Measurements from ENCODE around the gene TCEA2. TPM values are rescaled to one million over a fixed set of nuclear protein-coding genes. Genes with fewer than 3 reads are reported as not detected.
A peak's percentile ranks its signal among the peaks of the same experiment; 100 is the strongest.

TCEA2 gene
- total RNA-seq, 1 donor from 2014 or later, result 38.8 TPM

DNA sequence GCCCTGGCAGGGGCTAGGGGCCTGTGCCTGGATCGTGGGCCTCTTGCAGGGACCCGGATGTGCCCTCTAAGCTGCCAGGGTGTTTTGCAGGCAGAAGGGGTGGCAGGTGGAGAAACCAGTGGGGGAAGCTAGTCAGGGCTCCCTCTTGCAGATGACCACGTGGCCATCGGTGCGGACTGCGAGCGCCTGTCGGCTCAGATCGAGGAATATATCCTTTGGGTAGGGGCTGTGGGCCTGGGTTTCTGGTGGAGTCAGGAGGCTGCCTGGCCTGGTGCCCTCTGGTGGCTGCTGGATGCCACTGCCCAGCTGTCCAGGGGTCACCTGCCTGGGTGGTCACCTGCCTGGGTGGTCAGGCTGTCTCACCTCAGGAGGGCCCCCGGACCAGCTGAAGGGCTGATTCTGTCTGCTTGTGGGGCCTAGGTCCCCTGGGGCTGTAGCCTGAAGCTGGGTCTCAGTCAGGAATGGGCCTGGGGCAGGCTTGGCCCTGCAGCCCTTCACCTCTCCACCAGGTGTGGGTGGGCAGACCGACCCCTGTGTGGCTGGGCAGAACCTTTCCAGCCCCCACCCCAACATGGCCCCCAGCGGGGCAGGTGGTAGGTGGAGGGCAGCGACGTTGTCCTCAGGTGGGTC lies 6.7 kb downstream of the TCEA2 start:
- no peaks in the 10 kb centered on the region for H3K27me3 ChIP-seq (ENCODE audit: low read depth)
- H3K4me1 ChIP-seq, result peaks cover 12% of the 10 kb centered on the region
- H3K4me3 ChIP-seq, result no peak overlapping the region
- intact Hi-C loops (cut with DNase I), result no loop called here
- no peak overlapping the region for H3K27ac ChIP-seq
- H3K9me3 ChIP-seq, result no peaks in the 10 kb centered on the region
- peaks cover 30% of the 10 kb centered on the region for H3K36me3 ChIP-seq
- peak; percentile 63 for DNase-seq
- TF ChIP-seq, protein P1, sequence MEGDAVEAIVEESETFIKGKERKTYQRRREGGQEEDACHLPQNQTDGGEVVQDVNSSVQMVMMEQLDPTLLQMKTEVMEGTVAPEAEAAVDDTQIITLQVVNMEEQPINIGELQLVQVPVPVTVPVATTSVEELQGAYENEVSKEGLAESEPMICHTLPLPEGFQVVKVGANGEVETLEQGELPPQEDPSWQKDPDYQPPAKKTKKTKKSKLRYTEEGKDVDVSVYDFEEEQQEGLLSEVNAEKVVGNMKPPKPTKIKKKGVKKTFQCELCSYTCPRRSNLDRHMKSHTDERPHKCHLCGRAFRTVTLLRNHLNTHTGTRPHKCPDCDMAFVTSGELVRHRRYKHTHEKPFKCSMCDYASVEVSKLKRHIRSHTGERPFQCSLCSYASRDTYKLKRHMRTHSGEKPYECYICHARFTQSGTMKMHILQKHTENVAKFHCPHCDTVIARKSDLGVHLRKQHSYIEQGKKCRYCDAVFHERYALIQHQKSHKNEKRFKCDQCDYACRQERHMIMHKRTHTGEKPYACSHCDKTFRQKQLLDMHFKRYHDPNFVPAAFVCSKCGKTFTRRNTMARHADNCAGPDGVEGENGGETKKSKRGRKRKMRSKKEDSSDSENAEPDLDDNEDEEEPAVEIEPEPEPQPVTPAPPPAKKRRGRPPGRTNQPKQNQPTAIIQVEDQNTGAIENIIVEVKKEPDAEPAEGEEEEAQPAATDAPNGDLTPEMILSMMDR (IDR thresholded peaks at IDR 0.05), result peak; percentile 74
- peak in 1 of 2 donors; percentile 4 for ATAC-seq

DNA sequence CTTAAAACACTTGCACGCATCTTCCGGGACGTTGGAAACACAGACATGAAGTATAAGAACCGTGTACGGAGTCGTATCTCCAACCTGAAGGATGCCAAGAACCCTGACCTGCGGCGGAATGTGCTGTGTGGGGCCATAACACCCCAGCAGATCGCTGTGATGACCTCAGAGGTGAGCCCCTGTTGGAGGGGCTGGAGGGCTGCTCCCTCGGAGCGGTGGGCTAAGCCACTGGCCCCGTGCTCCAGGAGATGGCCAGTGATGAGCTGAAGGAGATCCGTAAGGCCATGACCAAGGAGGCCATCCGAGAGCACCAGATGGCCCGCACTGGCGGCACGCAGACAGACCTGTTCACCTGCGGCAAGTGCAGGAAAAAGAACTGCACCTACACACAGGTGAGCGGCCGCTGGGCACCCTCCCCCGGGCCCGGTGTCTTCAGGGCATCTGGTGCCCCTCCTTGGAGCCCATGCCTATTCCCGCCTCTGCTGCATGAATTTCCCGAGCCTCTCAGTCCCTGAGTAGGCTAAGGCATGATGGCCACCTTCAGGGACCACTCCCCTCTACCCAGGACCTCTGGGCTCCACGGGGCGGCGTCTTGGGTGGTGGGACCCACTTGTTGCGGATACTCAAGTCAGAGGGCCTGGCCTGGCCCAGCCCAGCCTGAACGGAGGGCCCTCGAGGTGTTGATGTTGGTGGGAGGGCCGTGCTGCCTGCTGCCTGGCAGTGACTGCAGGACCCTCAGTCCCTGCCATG lies 7.4 kb downstream of the TCEA2 start:
- Histone ChIP-seq H3K27ac (no peak overlapping the region), H3K4me3 (no peak overlapping the region), H3K9me3 (no peaks in the 10 kb centered on the region), H3K27me3 (ENCODE audit: low read depth) (no peaks in the 10 kb centered on the region), H3K36me3 (peaks cover 37% of the 10 kb centered on the region), H3K4me1 (peaks cover 12% of the 10 kb centered on the region)
- DNase-seq (peak; percentile 50), ATAC-seq (no peak)
- intact Hi-C loops (cut with DNase I), result no loop called here
- TF ChIP-seq, protein P1 (IDR thresholded peaks at IDR 0.05), result no peak

DNA sequence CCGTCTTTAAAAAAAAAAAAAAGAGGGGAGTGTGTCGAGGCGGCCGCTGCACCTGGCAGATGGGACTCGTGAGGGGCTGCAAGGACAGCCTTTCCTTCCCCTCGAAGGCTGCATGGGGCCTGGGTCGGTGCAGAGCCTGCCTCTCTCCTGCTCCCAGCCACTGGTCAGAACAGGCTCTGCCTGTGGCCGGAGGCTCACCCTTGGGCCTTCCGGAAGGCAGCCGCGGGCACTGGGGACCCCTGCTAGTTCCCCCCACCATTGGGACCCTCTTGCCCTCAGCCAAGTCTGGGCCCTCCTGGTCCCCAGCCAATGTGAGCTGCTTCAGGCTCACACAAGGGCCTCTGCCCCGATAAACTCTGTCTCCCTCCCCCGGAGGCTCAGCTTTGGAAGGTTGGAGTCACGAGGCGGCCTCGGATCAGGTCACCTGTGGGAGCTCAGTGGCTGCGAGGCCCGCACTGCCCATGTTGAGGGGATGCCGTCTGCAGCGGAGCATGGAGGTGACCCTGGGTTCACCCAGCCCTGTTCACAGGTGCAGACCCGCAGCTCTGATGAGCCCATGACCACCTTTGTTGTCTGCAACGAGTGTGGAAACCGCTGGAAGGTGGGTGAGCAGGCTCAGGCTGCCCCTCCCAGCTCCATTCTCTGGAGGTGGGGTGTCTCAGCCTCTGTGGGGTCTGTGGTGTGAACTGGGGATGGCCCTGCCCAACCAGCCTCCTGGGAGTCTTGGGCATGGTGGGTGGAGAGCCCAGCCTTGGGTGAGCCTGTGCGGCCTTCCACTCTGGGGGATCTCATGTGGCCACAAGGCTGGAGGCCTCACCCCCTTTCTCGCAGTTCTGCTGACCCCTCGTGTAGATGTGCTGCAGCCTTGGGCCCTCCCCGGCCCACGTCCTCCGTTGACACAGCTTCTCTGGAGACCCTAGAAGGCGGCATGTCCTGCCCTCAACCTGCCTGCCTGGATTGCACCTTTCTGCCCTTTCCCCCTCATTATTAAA lies 8.6 kb downstream of the TCEA2 start:
- Histone ChIP-seq H3K4me1 (peaks cover 11% of the 10 kb centered on the region), H3K9me3 (no peaks in the 10 kb centered on the region), H3K36me3 (peaks cover 45% of the 10 kb centered on the region), H3K4me3 (no peak overlapping the region), H3K27me3 (ENCODE audit: low read depth) (no peaks in the 10 kb centered on the region), H3K27ac (no peak overlapping the region)
- intact Hi-C loops (cut with DNase I), result no loop called here
- DNase-seq (no peak), ATAC-seq (no peak)
- TF ChIP-seq, protein P1 (IDR thresholded peaks at IDR 0.05), result no peak

DNA sequence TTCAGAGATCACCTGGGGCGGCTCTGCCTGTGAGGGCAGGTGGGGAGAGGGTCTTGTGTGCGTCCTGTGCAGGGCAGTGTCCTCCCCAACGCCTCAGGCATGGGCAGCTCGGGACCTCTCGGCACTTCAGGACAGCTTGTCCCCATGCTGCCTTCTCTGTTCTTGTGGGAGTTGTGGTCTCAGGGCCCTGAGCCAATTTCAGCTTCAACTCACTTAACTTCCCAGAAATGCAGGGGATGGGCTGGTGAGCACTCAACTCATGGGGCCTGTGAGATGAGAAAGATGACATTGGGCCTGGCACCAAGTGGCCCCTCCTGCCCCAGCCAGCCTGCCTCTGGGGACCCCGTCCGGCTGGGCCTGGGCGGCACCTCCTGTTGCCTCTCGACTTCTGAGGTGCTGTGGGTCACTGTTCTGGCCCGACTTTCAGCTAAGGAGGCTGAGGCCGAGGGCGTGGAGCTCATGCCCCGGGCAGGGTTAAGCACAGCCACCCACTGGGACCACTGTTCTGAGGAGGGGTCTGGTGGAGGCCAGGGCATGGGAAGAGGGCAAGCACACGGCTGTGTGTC lies 9.6 kb downstream of the TCEA2 start:
- intact Hi-C loops (cut with DNase I), result no loop called here
- ATAC-seq (no peak), DNase-seq (no peak)
- H3K9me3 ChIP-seq, result no peaks in the 10 kb centered on the region
- H3K4me3 ChIP-seq, result no peak overlapping the region
- peaks cover 13% of the 10 kb centered on the region for H3K4me1 ChIP-seq
- H3K27me3 ChIP-seq (ENCODE audit: low read depth), result no peaks in the 10 kb centered on the region
- TF ChIP-seq, protein P1 (IDR thresholded peaks at IDR 0.05), result no peak
- peaks cover 45% of the 10 kb centered on the region for H3K36me3 ChIP-seq
- no peak overlapping the region for H3K27ac ChIP-seq

Data from lower lobe of right lung (tissue), 2 donors.